Lung (tissue), 12 donors: ENCODE results near the gene YWHAG. TPM values are rescaled to one million over a fixed set of nuclear protein-coding genes. Genes with fewer than 3 reads are reported as not detected.
"Not testable (repeated sequence)": the region's sequence is repeated elsewhere in the genome, so short reads cannot be mapped to it uniquely, and the experiment has no call there.

Source experiments
- ATAC-seq: fragments of 200-7000 bp; cut with Tn5 transposase; one replicate; pipeline ENCODE4 v1.9.1; 2020; ENCODE audit warnings: moderate number of reproducible peaks; ENCODE audit not compliant: insufficient read depth, low FRiP score
- DNase-seq, 3 donors: peaks; one replicate each; pipeline ENCODE4 v3.0.0-alpha.2; 2013 to 2017
- H3K27ac ChIP-seq, 2 donors: one replicate each; pipeline ENCODE4 v1.5.1; 2013; ENCODE audit warnings: mild to moderate bottlenecking in 2 of 2, moderate library complexity in 2 of 2, control low read depth in 1 of 2, inconsistent platforms in 1 of 2, low read depth in 1 of 2, low read length in 1 of 2
- H3K27me3 ChIP-seq, 3 donors: one replicate each; pipeline ENCODE4 v1.5.1; 2013; ENCODE audit warnings: low read length in 2 of 3; ENCODE audit not compliant: control insufficient read depth in 3 of 3, insufficient read depth in 3 of 3
- H3K36me3 ChIP-seq, 4 donors: one replicate each; pipeline ENCODE4 v1.5.1; 2013; ENCODE audit warnings: low read length in 4 of 4, mild to moderate bottlenecking in 1 of 4, moderate library complexity in 1 of 4; ENCODE audit not compliant: control insufficient read depth in 4 of 4, insufficient read depth in 4 of 4
- H3K4me1 ChIP-seq, 5 donors: one replicate each; pipeline ENCODE4 v1.5.1; 2013; ENCODE audit warnings: low read length in 5 of 5, mild to moderate bottlenecking in 2 of 5, moderate library complexity in 1 of 5; ENCODE audit not compliant: control insufficient read depth in 5 of 5, insufficient read depth in 5 of 5
- H3K4me3 ChIP-seq: one replicate; pipeline ENCODE4 v1.5.1; 2013; ENCODE audit warnings: mild to moderate bottlenecking, control low read depth, moderate library complexity
- H3K9ac ChIP-seq, 2 donors: one replicate each; pipeline ENCODE4 v1.5.1; 2013; ENCODE audit warnings: low read length in 2 of 2, control low read depth in 1 of 2; ENCODE audit not compliant: insufficient read depth in 1 of 2
- H3K9me3 ChIP-seq, 4 donors: one replicate each; pipeline ENCODE4 v1.5.1; 2013; ENCODE audit warnings: low read length in 3 of 4, mild to moderate bottlenecking in 1 of 4, moderate library complexity in 1 of 4; ENCODE audit not compliant: control insufficient read depth in 4 of 4, insufficient read depth in 3 of 4
- CTCF ChIP-seq: IDR thresholded peaks from 2 replicates; pipeline ENCODE4 v1.5.1; 2012; ENCODE audit warnings: mild to moderate bottlenecking; ENCODE audit errors: control extremely low read depth, extremely low read depth
- WGBS, 2 donors: extraction: QIAGEN DNeasy Blood & Tissue Kit; methylation state at CpG; one replicate each; pipeline ENCODE4 v1.1.7; 2013; 5-methylcytosine and 5-hydroxymethylcytosine counted together
- polyA plus RNA-seq, 2 donors: library from polyadenylated mRNA; stranded (reverse); fragments of 200-250 nt; gene quantifications; one replicate each; pipeline ENCODE4 v1.2.1, GENCODE V29; 2013
- total RNA-seq, 2 donors: library from RNA; depleted of rRNA in 1 of 2; stranded (reverse); fragments of >200 nt in 1 of 2; gene quantifications; one replicate each; pipeline ENCODE4 v1.2.1, GENCODE V29; 2014 to 2021
- donor health status: control.
- donor health status: control.
- donor health status: Bipolar disorder and iron deficiency.
- donor health status: healthy.
- donor health status: DM: yes; HTN: yes; CAD: no.

The YWHAG gene
- total and polyA plus RNA-seq, 4 donors, result 34.3 to 123 (median 82.9) TPM

GRCh38 chr7:76337147-76337546 lies 21.6 kb downstream of the YWHAG start:
- Histone ChIP-seq H3K9ac (no peak overlapping the region), H3K36me3 (peaks cover under 1 to 4% (median 2%) of the 10 kb centered on the region in 4 donors), H3K27ac (no peak overlapping the region), H3K27me3 (no peaks in the 10 kb centered on the region), H3K9me3 (no peaks in the 10 kb centered on the region), H3K4me3 (no peak overlapping the region), H3K4me1 (peaks cover 0 to 46% (median 1%) of the 10 kb centered on the region in 5 donors)
- ATAC-seq, result no peak
- TF ChIP-seq CTCF, result no peak
- no peak for DNase-seq
- 87 to 91% methylated on average over 6 of the region's 6 CpGs for WGBS, 2 donors

- no peak overlapping the region for H3K9ac ChIP-seq
- H3K27ac ChIP-seq, result no peak overlapping the region
- H3K9me3 ChIP-seq, result no peaks in the 10 kb centered on the region
- peaks cover 0 to 38% (median 6%) of the 10 kb centered on the region in 5 donors for H3K4me1 ChIP-seq
- no peak overlapping the region for H3K4me3 ChIP-seq
- H3K36me3 ChIP-seq, result peaks cover 0 to 8% (median 5%) of the 10 kb centered on the region in 4 donors
- H3K27me3 ChIP-seq, result no peaks in the 10 kb centered on the region
- ATAC-seq, result no peak
- no peak for TF ChIP-seq CTCF
- no peak for DNase-seq
Observed at GRCh38 chr7:76336094-76336493, 22.7 kb downstream of the YWHAG start.

GRCh38 chr7:76335417-76335816 lies 23.4 kb downstream of the YWHAG start:
- H3K36me3 ChIP-seq, H3K9ac ChIP-seq, H3K9me3 ChIP-seq, ATAC-seq, DNase-seq, H3K27me3 ChIP-seq, H3K27ac ChIP-seq, H3K4me3 ChIP-seq: not testable (repeated sequence)
- H3K4me1 ChIP-seq, result peaks cover 0 to 37% (median 6%) of the 10 kb centered on the region in 5 donors
- 86 to 93% methylated on average over 2 of the region's 2 CpGs for WGBS, 2 donors

- Histone ChIP-seq H3K27me3 (no peaks in the 10 kb centered on the region), H3K4me3 (no peak overlapping the region), H3K4me1 (peaks cover 0 to 42% (median 6%) of the 10 kb centered on the region in 5 donors), H3K36me3 (peaks cover under 1 to 8% (median 7%) of the 10 kb centered on the region in 4 donors), H3K9me3 (no peaks in the 10 kb centered on the region), H3K9ac (no peak overlapping the region), H3K27ac (peak overlapping the region in 1 of 2 donors; percentile 59)
- DNase-seq (no peak), ATAC-seq (no peak)
- WGBS, 2 donors, result 89 to 90% methylated on average over 6 of the region's 6 CpGs
- no peak for TF ChIP-seq CTCF
Observed at GRCh38 chr7:76334320-76334967, 24.3 kb downstream of the YWHAG start.
